GM12873 (cell line): Measurements from ENCODE around the gene PSEN1.

Source experiments
- TF ChIP-seq, protein P1 (sequence below): IDR thresholded peaks from 2 replicates; pipeline ENCODE4 v1.5.1; 2012; ENCODE audit warnings: low read depth, mild to moderate bottlenecking, moderate library complexity, low read length, control low read depth; ENCODE audit not compliant: insufficient read depth; ENCODE audit errors: missing control alignments

Gene PSEN1

GRCh38 chr14:73269729-73270531, 133.6 kb downstream of the PSEN1 start:
- TF ChIP-seq, protein P1, sequence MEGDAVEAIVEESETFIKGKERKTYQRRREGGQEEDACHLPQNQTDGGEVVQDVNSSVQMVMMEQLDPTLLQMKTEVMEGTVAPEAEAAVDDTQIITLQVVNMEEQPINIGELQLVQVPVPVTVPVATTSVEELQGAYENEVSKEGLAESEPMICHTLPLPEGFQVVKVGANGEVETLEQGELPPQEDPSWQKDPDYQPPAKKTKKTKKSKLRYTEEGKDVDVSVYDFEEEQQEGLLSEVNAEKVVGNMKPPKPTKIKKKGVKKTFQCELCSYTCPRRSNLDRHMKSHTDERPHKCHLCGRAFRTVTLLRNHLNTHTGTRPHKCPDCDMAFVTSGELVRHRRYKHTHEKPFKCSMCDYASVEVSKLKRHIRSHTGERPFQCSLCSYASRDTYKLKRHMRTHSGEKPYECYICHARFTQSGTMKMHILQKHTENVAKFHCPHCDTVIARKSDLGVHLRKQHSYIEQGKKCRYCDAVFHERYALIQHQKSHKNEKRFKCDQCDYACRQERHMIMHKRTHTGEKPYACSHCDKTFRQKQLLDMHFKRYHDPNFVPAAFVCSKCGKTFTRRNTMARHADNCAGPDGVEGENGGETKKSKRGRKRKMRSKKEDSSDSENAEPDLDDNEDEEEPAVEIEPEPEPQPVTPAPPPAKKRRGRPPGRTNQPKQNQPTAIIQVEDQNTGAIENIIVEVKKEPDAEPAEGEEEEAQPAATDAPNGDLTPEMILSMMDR: no peak

DNA sequence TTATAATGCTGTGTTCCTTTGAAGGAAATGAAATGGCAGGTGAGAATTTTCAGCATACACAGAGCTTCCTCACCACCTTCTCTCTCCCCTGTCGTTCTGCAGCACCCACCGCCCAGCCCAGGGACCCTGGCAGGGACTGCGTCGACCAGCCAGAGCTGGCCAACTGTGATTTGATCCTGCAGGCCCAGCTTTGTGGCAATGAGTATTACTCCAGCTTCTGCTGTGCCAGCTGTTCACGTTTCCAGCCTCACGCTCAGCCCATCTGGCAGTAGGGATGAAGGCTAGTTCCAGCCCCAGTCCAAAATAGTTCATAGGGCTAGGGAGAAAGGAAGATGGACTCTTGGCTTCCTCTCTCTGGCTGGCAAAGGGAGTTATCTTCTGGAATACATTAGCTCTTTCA, 136.1 kb downstream of the PSEN1 start:
- TF ChIP-seq, protein P1: no peak
